A549 (cell line): ENCODE measurements around the gene DUOX1.

Experiments
- CEBPB ChIP-seq, 2 experiments: fragments of >200 bp in 1 of 2; sonication (Bioruptor Twin) in 1 of 2; formaldehyde crosslinking in 1 of 2; IDR thresholded peaks; 2 replicates each; pipeline ENCODE4 v1.6.1; 2012 to 2016
- EP300 ChIP-seq, 2 experiments: fragments of >200 bp; sonication (Bioruptor Twin); formaldehyde crosslinking; IDR thresholded peaks; 2 replicates in 1 of 2; 3 replicates in 1 of 2; pipeline ENCODE4 v1.6.1; 2016 to 2017
- GATA3 ChIP-seq: IDR thresholded peaks from 2 replicates; pipeline ENCODE4 v1.6.1; 2012; ENCODE audit warnings: borderline replicate concordance
- HOXB5 ChIP-seq: fragments of 250-450 bp; sonication (Bioruptor Pico); IDR thresholded peaks from 2 replicates; pipeline ENCODE4 v1.5.0; 2020; ENCODE audit warnings: mild to moderate bottlenecking, moderate library complexity
- MYC ChIP-seq: IDR thresholded peaks from 2 replicates; pipeline ENCODE4 v1.6.1; 2012; ENCODE audit warnings: mild to moderate bottlenecking, inconsistent platforms, low read length, improper control_type of control experiment, borderline replicate concordance
- RCOR1 ChIP-seq: fragments of 150-350 bp; IDR thresholded peaks from 2 replicates; pipeline ENCODE4 v1.6.1; 2014; ENCODE audit warnings: antibody characterized with exemption, low read length, low read depth
- SMC3 ChIP-seq: fragments of >200 bp; sonication (Bioruptor Twin); formaldehyde crosslinking; IDR thresholded peaks from 3 replicates; pipeline ENCODE4 v1.6.1; 2018; ENCODE audit warnings: inconsistent platforms
- SREBF2 ChIP-seq: fragments of 450-650 bp; IDR thresholded peaks from 2 replicates; pipeline ENCODE4 v1.6.1; 2014; ENCODE audit warnings: mild to moderate bottlenecking, moderate library complexity
- TF ChIP-seq, protein P1 (sequence below): fragments of >200 bp; sonication (Bioruptor Twin); formaldehyde crosslinking; IDR thresholded peaks from 3 replicates; pipeline ENCODE4 v1.5.1; 2016
- TF ChIP-seq, protein P2 (sequence below): IDR thresholded peaks from 2 replicates; pipeline ENCODE4 v1.6.1; 2012
- TF ChIP-seq, protein P3 (sequence below): fragments of 150-350 bp; IDR thresholded peaks from 2 replicates; pipeline ENCODE4 v1.6.1; 2014; ENCODE audit warnings: low read depth, mild to moderate bottlenecking, low read length

DNA sequence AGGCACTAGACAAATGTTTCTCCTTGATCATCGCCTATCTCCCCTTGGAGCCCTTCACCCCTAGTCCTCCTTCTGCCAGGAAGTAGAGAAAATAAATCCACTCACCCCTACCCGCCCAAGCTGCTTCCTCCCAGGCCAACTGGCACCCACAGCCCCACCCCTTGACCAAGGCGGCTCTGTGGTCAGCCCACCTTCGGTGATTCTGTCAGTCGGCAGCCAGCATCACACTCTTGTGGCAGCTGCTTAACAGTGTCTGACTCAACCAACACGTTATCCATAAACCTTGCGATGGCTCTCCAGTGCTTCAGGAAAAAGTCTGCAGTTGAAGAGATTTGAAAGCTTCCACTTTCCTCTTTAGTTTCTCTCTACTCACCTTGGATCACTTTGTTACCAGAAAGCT lies 50.4 kb downstream of the DUOX1 start:
- no peak for TF ChIP-seq EP300 (IDR thresholded peaks at IDR 0.05)
- TF ChIP-seq, protein P1, sequence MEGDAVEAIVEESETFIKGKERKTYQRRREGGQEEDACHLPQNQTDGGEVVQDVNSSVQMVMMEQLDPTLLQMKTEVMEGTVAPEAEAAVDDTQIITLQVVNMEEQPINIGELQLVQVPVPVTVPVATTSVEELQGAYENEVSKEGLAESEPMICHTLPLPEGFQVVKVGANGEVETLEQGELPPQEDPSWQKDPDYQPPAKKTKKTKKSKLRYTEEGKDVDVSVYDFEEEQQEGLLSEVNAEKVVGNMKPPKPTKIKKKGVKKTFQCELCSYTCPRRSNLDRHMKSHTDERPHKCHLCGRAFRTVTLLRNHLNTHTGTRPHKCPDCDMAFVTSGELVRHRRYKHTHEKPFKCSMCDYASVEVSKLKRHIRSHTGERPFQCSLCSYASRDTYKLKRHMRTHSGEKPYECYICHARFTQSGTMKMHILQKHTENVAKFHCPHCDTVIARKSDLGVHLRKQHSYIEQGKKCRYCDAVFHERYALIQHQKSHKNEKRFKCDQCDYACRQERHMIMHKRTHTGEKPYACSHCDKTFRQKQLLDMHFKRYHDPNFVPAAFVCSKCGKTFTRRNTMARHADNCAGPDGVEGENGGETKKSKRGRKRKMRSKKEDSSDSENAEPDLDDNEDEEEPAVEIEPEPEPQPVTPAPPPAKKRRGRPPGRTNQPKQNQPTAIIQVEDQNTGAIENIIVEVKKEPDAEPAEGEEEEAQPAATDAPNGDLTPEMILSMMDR = no peak
- TF ChIP-seq GATA3 = no peak
- no peak for TF ChIP-seq MYC
- TF ChIP-seq SREBF2 = no peak
- TF ChIP-seq, protein P2, sequence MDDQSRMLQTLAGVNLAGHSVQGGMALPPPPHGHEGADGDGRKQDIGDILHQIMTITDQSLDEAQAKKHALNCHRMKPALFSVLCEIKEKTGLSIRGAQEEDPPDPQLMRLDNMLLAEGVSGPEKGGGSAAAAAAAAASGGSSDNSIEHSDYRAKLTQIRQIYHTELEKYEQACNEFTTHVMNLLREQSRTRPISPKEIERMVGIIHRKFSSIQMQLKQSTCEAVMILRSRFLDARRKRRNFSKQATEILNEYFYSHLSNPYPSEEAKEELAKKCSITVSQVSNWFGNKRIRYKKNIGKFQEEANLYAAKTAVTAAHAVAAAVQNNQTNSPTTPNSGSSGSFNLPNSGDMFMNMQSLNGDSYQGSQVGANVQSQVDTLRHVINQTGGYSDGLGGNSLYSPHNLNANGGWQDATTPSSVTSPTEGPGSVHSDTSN = no peak
- TF ChIP-seq RCOR1 = no peak
- no peak for TF ChIP-seq CEBPB (IDR thresholded peaks at IDR 0.05)
- TF ChIP-seq SMC3 = no peak
- TF ChIP-seq HOXB5 (CRISPR knock-in tag) = no peak
- TF ChIP-seq, protein P3, sequence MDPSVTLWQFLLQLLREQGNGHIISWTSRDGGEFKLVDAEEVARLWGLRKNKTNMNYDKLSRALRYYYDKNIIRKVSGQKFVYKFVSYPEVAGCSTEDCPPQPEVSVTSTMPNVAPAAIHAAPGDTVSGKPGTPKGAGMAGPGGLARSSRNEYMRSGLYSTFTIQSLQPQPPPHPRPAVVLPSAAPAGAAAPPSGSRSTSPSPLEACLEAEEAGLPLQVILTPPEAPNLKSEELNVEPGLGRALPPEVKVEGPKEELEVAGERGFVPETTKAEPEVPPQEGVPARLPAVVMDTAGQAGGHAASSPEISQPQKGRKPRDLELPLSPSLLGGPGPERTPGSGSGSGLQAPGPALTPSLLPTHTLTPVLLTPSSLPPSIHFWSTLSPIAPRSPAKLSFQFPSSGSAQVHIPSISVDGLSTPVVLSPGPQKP = no peak
